HepG2 (cell line): ENCODE measurements around the gene NSD1. TPM values are rescaled to one million over a fixed set of nuclear protein-coding genes. Genes with fewer than 3 reads are reported as not detected.
A peak's percentile ranks its signal among the peaks of the same experiment; 100 is the strongest.

Experiments used
- FOSL2 ChIP-seq: sonication (generic); formaldehyde crosslinking; IDR thresholded peaks from 2 replicates; pipeline ENCODE4 v1.4.0; 2020; ENCODE audit warnings: missing genetic modification reagents
- HNRNPL ChIP-seq: fragments of 200-400 bp; formaldehyde crosslinking; IDR thresholded peaks from 2 replicates; pipeline ENCODE4 v1.6.1; 2017; ENCODE audit warnings: mild to moderate bottlenecking, low read depth, low read length
- NFKB2 ChIP-seq: sonication (generic); formaldehyde crosslinking; IDR thresholded peaks from 2 replicates; pipeline ENCODE4 v1.4.0; 2020; ENCODE audit warnings: missing genetic modification reagents, borderline replicate concordance
- NR3C1 ChIP-seq: sonication (generic); formaldehyde crosslinking; IDR thresholded peaks from 2 replicates; pipeline ENCODE4 v1.4.0; 2020; ENCODE audit warnings: missing genetic modification reagents
- TCF7 ChIP-seq: sonication (generic); IDR thresholded peaks from 2 replicates; pipeline ENCODE4 v1.6.1; 2016; ENCODE audit warnings: antibody characterized with exemption, low read depth
- ZFAT ChIP-seq: sonication (generic); formaldehyde crosslinking; conservative IDR thresholded peaks from 2 replicates; pipeline ENCODE4 v1.8.1; 2023; ENCODE audit warnings: missing genetic modification reagents, inconsistent platforms
- ZHX2 ChIP-seq, 2 experiments: sonication (generic) in 1 of 2; formaldehyde crosslinking in 1 of 2; IDR thresholded peaks; 2 replicates each; pipeline versions ENCODE4 v1.6.1 to v1.9.0; 2014 to 2022; ENCODE audit warnings: antibody characterized with exemption in 1 of 2, borderline replicate concordance in 1 of 2, inconsistent platforms in 1 of 2, low read depth in 1 of 2, missing genetic modification reagents in 1 of 2
- ZNF530 ChIP-seq: sonication (generic); formaldehyde crosslinking; IDR thresholded peaks from 2 replicates; pipeline ENCODE4 v1.5.0; 2020; ENCODE audit warnings: low read depth, mild to moderate bottlenecking, missing genetic modification reagents
- ZUFSP ChIP-seq: sonication (generic); formaldehyde crosslinking; IDR thresholded peaks from 2 replicates; pipeline ENCODE4 v1.9.0; 2021; ENCODE audit warnings: missing genetic modification reagents, mild to moderate bottlenecking, borderline replicate concordance
- polyA plus RNA-seq, 8 experiments: library from polyadenylated mRNA; depleted of rRNA in 3 of 8; stranded (reverse) in 7 of 8; unstranded in 1 of 8; fragments of >200 nt; fragmentation: Illumina TruSeq in 4 of 8; extraction: Trizol in 4 of 8; gene quantifications; 2 replicates each; pipeline versions ENCODE4 v1.2.1 to v1.2.3, GENCODE V29; 2011 to 2016; ENCODE audit warnings: low read depth in 4 of 8, missing spikeins in 1 of 8, mixed read lengths in 1 of 8; ENCODE audit not compliant: insufficient read depth in 1 of 8
- total RNA-seq, 5 experiments: library from RNA; depleted of rRNA; stranded (reverse); fragments of >200 nt; fragmentation: Illumina TruSeq; extraction: Trizol; gene quantifications; 2 replicates each; pipeline ENCODE4 v1.2.3, GENCODE V29; 2016; ENCODE audit warnings: low read depth in 1 of 5
- TF ChIP-seq, protein P1 (sequence below): IDR thresholded peaks from 2 replicates; pipeline ENCODE4 v1.6.1; 2016
- TF ChIP-seq, protein P2 (sequence below): sonication (generic); formaldehyde crosslinking; IDR thresholded peaks from 2 replicates; pipeline ENCODE4 v1.9.0; 2022; ENCODE audit warnings: missing genetic modification reagents, mild to moderate bottlenecking, borderline replicate concordance
- TF ChIP-seq, protein P3 (sequence below): sonication (generic); formaldehyde crosslinking; IDR thresholded peaks from 2 replicates; pipeline ENCODE4 v1.4.0; 2020; ENCODE audit warnings: missing genetic modification reagents, borderline replicate concordance

NSD1 gene
- total and polyA plus RNA-seq, 2 of the 13 experiments (the other 11 are each of a cell fraction or from before 2014, with no cell fraction given) = 0.01 to 0.09 TPM

DNA sequence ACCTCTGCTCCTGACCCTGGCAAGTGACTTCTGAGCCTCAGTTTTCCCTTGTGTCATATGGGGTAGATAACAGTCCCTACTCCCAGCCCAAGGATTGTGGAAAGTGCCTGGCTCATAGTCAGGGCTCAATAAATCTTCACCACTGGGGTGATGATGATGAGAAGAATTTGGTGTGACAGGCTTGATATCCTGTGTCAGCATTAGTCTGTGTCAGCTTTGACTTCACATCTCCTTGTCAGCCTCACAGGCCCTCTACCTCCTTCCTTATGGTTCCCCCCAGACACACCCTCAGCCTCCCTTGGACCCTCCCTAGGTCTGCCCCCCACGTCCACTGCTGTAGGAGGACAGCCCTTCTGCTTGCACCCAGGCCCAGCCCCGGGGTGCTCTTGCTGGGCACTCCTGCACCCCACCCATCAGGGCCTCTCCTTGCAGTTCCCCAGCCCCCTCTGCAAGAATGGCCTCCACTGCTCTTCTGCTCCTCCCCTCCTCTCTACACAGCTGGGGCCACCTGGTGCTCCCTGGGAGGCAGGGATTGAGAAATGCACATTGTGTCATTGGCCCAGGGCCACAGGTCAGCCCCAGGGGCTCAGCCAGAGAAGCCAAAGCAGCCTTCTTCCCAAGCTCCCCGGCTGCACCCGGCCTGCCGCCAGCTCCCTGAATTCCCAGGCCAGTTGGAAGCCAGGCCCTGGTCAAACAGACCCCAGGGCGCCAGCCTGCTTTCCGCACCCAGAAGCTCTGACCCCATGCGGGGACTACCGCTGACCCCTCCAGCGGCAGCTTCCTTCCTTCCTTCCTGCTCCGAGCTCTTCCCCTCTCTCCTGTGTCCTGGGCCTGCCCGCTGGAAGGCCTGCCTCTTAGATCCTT, 39.1 kb upstream of the NSD1 start (continued):
- TF ChIP-seq ZHX2 (IDR thresholded peaks at IDR 0.05; ENCODE audit: low read depth) (peak; percentile 61; the same call in 1 of the 2 replicates), ZHX2 (CRISPR knock-in tag; IDR thresholded peaks at IDR 0.05; ENCODE audit: borderline replicate concordance) (no peak), FOSL2 (peak; percentile 64), ZFAT (CRISPR knock-in tag) (no peak), TCF7 (no peak), NFKB2 (CRISPR knock-in tag) (no peak), ZNF530 (CRISPR knock-in tag) (no peak), HNRNPL (0 out of 2 replicates have a peak, but pooled peaks have one; percentile 18), NR3C1 (no peak), ZUFSP (CRISPR knock-in tag) (no peak)
- TF ChIP-seq, protein P1, sequence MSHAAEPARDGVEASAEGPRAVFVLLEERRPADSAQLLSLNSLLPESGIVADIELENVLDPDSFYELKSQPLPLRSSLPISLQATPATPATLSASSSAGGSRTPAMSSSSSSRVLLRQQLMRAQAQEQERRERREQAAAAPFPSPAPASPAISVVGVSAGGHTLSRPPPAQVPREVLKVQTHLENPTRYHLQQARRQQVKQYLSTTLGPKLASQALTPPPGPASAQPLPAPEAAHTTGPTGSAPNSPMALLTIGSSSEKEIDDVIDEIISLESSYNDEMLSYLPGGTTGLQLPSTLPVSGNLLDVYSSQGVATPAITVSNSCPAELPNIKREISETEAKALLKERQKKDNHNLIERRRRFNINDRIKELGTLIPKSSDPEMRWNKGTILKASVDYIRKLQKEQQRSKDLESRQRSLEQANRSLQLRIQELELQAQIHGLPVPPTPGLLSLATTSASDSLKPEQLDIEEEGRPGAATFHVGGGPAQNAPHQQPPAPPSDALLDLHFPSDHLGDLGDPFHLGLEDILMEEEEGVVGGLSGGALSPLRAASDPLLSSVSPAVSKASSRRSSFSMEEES (CRISPR knock-in tag) = 0 out of 2 replicates have a peak, but pooled peaks have one; percentile 66
- TF ChIP-seq, protein P2, sequence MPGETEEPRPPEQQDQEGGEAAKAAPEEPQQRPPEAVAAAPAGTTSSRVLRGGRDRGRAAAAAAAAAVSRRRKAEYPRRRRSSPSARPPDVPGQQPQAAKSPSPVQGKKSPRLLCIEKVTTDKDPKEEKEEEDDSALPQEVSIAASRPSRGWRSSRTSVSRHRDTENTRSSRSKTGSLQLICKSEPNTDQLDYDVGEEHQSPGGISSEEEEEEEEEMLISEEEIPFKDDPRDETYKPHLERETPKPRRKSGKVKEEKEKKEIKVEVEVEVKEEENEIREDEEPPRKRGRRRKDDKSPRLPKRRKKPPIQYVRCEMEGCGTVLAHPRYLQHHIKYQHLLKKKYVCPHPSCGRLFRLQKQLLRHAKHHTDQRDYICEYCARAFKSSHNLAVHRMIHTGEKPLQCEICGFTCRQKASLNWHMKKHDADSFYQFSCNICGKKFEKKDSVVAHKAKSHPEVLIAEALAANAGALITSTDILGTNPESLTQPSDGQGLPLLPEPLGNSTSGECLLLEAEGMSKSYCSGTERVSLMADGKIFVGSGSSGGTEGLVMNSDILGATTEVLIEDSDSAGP (CRISPR knock-in tag) = peak; percentile 59; the same call in 1 of the 2 replicates
- TF ChIP-seq, protein P3, sequence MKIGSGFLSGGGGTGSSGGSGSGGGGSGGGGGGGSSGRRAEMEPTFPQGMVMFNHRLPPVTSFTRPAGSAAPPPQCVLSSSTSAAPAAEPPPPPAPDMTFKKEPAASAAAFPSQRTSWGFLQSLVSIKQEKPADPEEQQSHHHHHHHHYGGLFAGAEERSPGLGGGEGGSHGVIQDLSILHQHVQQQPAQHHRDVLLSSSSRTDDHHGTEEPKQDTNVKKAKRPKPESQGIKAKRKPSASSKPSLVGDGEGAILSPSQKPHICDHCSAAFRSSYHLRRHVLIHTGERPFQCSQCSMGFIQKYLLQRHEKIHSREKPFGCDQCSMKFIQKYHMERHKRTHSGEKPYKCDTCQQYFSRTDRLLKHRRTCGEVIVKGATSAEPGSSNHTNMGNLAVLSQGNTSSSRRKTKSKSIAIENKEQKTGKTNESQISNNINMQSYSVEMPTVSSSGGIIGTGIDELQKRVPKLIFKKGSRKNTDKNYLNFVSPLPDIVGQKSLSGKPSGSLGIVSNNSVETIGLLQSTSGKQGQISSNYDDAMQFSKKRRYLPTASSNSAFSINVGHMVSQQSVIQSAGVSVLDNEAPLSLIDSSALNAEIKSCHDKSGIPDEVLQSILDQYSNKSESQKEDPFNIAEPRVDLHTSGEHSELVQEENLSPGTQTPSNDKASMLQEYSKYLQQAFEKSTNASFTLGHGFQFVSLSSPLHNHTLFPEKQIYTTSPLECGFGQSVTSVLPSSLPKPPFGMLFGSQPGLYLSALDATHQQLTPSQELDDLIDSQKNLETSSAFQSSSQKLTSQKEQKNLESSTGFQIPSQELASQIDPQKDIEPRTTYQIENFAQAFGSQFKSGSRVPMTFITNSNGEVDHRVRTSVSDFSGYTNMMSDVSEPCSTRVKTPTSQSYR (CRISPR knock-in tag) = peak; percentile 85; the same call in 1 of the 2 replicates
